H1 (cell line): ENCODE results near the gene SH2D7. TPM values are rescaled to one million over a fixed set of nuclear protein-coding genes. Genes with fewer than 3 reads are reported as not detected.

Experiments
- E2F6 ChIP-seq: IDR thresholded peaks from 2 replicates; pipeline ENCODE4 v1.6.1; 2012; ENCODE audit warnings: inconsistent platforms
- EP300 ChIP-seq, 2 experiments: IDR thresholded peaks; 1 replicate in 1 of 2; 2 replicates in 1 of 2; pipeline ENCODE4 v1.6.1; 2011 to 2012; ENCODE audit warnings: low read depth in 2 of 2, low read length in 2 of 2, mild to moderate bottlenecking in 2 of 2, borderline replicate concordance in 1 of 2, inconsistent platforms in 1 of 2, moderate library complexity in 1 of 2
- KDM1A ChIP-seq: fragments of 200-600, 300-600 bp; sonication (generic); IDR thresholded peaks from 2 replicates; pipeline ENCODE4 v1.7.1; 2016; ENCODE audit warnings: mild to moderate bottlenecking, low read length, borderline replicate concordance
- TAF1 ChIP-seq: IDR thresholded peaks from 2 replicates; pipeline ENCODE4 v1.6.1; 2011; ENCODE audit warnings: mild to moderate bottlenecking, low read depth, low read length
- polyA plus RNA-seq, 7 experiments: library from polyadenylated mRNA; depleted of rRNA in 3 of 7; stranded (reverse) in 5 of 7; unstranded in 2 of 7; fragments of >200 nt in 5 of 7; fragments of 200-250 nt in 2 of 7; gene quantifications; 1 replicate in 5 of 7; 2 replicates in 1 of 7; 4 replicates in 1 of 7; pipeline versions ENCODE4 v1.2.1 to v1.2.3, GENCODE V29; 2011 to 2013; ENCODE audit warnings: missing spikeins in 2 of 7, mixed read lengths in 2 of 7
- total RNA-seq: library from RNA; stranded (reverse); fragmentation: NEBNext Ultra II Directional; extraction: Animal tissue kit (Norgen Biotek cat#: 25700); gene quantifications from 2 replicates; pipeline ENCODE4 v1.2.1, GENCODE V29; 2021

The SH2D7 gene
- total and polyA plus RNA-seq, 2 of the 8 experiments (the other 6 are each of a cell fraction or from before 2014, with no cell fraction given) = not detected

GRCh38 chr15:78070049-78070700 is 22.2 kb upstream of the SH2D7 start (continued):
- TF ChIP-seq EP300 (IDR thresholded peaks at IDR 0.05; ENCODE audit: borderline replicate concordance in 1 of 2, low read depth in 2 of 2, low read length in 2 of 2) (no peak), KDM1A (no peak), TAF1 (no peak), E2F6 (no peak)
